GM12892 (cell line): ENCODE measurements around the gene KLHL2.

ENCODE experiments used
- POLR2A ChIP-seq: IDR thresholded peaks from 2 replicates; pipeline ENCODE4 v1.6.1; 2011; ENCODE audit warnings: low read depth, low read length, control low read depth
- POLR2AphosphoS5 ChIP-seq: IDR thresholded peaks from 2 replicates; pipeline ENCODE4 v1.6.1; 2011; ENCODE audit warnings: low read depth, low read length, control low read depth

DNA sequence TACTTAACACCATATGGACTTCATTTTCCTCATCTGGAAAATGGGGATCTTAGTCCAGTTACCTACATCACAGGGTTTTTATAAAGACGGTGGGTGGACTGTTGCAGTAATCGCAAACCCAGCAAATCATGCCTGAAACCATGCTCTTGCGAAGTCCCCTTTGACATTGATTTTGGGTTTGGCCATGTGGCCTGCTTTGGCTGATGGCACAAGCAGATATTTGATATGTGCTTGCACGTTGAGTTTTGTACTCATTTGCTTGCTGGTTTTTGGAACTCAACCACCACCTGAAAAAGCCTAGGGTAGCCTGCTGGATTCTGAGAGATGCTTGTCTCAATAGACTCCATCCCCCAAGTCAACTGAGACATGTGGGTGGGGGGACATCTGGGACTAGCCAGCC lies 14.4 kb upstream of the KLHL2 start:
- no peak for TF ChIP-seq POLR2AphosphoS5
- no peak for TF ChIP-seq POLR2A
